Right atrium auricular region (tissue), 2 donors: ENCODE data around the gene TMEM88. TPM values are rescaled to one million over a fixed set of nuclear protein-coding genes. Genes with fewer than 3 reads are reported as not detected.

Source experiments
- DNase-seq: peaks from one replicate; pipeline ENCODE4 v3.0.0-alpha.2; 2019; ENCODE audit warnings: low spot score
- H3K27ac ChIP-seq, 2 donors: fragments of 200-600 bp; sonication (generic); 1 replicate in 1 of 2; 2 replicates in 1 of 2; pipeline ENCODE4 v1.5.1; 2016 to 2019
- H3K27me3 ChIP-seq, 2 donors: fragments of 200-600 bp; sonication (generic); one replicate each; pipeline versions ENCODE4 v1.5.1 to v1.6.0; 2017 to 2019
- H3K36me3 ChIP-seq: fragments of 200-600 bp; sonication (generic); one replicate; pipeline ENCODE4 v1.5.1; 2016
- H3K4me1 ChIP-seq, 2 donors: fragments of 200-600 bp; sonication (generic); one replicate each; pipeline versions ENCODE4 v1.5.1 to v1.6.0; 2017 to 2019
- H3K4me3 ChIP-seq, 2 donors: fragments of 200-600 bp; sonication (generic); 1 replicate in 1 of 2; 2 replicates in 1 of 2; pipeline ENCODE4 v1.5.1; 2017 to 2019; ENCODE audit warnings: mild to moderate bottlenecking in 1 of 2, moderate library complexity in 1 of 2
- H3K9me3 ChIP-seq, 2 donors: fragments of 200-600 bp; sonication (generic); one replicate each; pipeline ENCODE4 v1.5.1; 2019
- CTCF ChIP-seq, 2 donors: fragments of 200-600 bp; sonication (generic); IDR thresholded peaks; one replicate each; pipeline ENCODE4 v1.5.1; 2019; ENCODE audit warnings: antibody characterized with exemption in 2 of 2
- total RNA-seq, 2 donors: library from RNA; depleted of rRNA; stranded (reverse); fragments of >200 nt; gene quantifications; one replicate each; pipeline ENCODE4 v1.1.0, GENCODE V29; 2016

Gene TMEM88
- total RNA-seq, 2 donors from 2014 or later: 42.5 to 53.2 TPM

DNA sequence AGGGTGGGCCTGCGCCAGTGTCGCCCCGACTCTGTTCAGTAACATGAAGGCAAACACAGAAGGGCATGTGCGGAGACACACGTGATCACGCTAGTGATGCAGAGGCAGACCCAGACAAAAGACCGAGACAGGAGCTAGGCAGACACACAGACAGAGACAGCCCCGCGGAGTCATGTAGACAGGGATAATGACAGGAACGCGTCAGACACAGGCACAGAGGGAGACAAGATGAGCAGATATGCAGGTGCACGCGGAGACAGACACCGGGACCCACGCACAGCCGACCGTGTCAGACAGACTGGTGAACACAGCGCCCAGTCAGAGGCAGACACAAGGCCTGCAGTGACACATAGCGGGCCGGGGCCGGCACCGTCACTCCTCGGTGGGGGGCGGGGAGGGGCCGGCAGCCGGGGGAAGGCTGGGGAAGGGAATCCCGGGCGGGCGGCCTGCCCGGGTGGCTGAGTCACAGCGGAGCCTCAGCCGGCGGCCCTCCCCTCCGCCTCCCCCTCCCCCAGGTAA is 13.4 kb upstream of the TMEM88 start:
- Histone ChIP-seq H3K36me3 (no peaks in the 10 kb centered on the region), H3K4me1 (peaks cover 0 to 64% of the 10 kb centered on the region in 2 donors), H3K27me3 (no peaks in the 10 kb centered on the region), H3K9me3 (no peaks in the 10 kb centered on the region), H3K27ac (peak overlapping the region; percentile 98 to 100), H3K4me3 (peak overlapping the region; percentile 56 to 73)
- peak in 1 of 2 donors; percentile 70 for TF ChIP-seq CTCF (IDR thresholded peaks at IDR 0.05)
- peak; percentile 97 for DNase-seq

- DNase-seq: peak; percentile 93
- no peak for TF ChIP-seq CTCF (IDR thresholded peaks at IDR 0.05)
- peaks cover 2% of the 10 kb centered on the region for H3K36me3 ChIP-seq
- no peaks in the 10 kb centered on the region for H3K9me3 ChIP-seq
- peak overlapping the region; percentile 98 to 100 for H3K27ac ChIP-seq
- peak overlapping the region; percentile 56 to 73 for H3K4me3 ChIP-seq
- H3K4me1 ChIP-seq: peaks cover 0 to 59% of the 10 kb centered on the region in 2 donors
- no peaks in the 10 kb centered on the region for H3K27me3 ChIP-seq
These were observed 12.9 kb upstream of the TMEM88 start for GRCh38 chr17:7841915-7842379.

DNA sequence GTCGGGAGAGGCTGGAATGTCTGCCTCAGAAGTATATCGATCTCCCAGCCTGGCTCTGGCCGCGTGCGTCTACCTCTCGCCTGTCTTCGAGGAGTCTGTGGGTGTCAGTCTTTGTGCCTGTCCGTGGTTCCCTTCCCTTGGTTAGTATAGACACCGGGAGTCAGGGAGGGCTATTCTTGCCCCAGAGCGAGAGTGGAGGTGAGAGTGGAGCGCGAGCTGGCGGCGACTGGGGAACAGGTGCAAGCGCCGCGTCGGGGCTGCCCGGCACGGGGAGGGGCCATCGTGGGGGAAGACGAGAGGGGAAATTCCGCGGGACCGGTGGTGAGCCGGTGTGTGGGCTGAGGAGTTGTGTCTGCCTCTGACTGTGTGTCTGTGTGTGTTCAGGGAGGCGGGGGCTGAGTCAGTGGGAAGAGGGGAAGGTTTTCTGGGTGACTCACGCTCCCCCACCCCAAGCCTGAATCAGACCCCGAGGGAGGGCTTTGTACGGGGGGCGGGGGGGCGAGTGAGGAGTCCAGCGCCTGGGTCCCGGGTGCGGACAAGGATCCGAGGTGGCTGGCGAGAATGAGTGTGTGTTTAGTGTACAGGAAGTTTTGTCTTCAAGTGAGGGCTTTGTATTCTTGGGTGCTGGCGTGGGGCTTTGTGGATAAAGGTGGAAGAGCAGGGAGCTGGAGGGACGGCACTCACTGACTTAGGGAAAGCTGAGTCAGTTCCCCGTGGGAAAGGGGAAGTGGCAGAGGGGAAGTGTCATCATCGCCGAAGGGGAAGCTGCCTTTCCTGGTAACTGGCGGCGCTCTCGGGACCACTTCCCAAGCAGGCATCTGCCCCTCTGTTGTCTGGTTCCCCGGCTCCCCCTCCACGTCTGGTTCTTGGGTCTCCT is 12.2 kb upstream of the TMEM88 start:
- Histone ChIP-seq H3K36me3 (peaks cover 9% of the 10 kb centered on the region), H3K9me3 (no peaks in the 10 kb centered on the region), H3K4me1 (peaks cover 0 to 53% of the 10 kb centered on the region in 2 donors), H3K27me3 (no peaks in the 10 kb centered on the region), H3K27ac (peak overlapping the region; percentile 98 to 100), H3K4me3 (peak overlapping the region; percentile 56 to 73)
- TF ChIP-seq CTCF (IDR thresholded peaks at IDR 0.05): no peak
- peak; percentile 92 for DNase-seq

DNA sequence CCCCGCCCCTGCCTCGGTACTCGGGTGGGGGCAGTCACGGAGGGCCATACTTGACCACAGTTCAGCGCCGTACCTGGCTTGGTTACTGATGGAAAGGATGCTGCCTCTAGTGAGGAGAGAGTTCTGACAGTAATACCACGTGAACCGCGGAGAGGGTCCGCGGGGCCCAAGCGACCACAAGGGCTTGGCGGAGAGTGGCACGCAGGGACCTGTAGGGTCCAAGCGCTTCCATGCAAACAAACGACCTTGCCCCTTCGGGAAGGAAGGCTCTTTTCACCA is 11.7 kb upstream of the TMEM88 start:
- H3K27ac ChIP-seq: peak overlapping the region; percentile 98 to 100
- TF ChIP-seq CTCF (IDR thresholded peaks at IDR 0.05): no peak
- H3K36me3 ChIP-seq: peaks cover 15% of the 10 kb centered on the region
- peak overlapping the region; percentile 56 to 73 for H3K4me3 ChIP-seq
- no peak for DNase-seq
- peaks cover 0 to 47% of the 10 kb centered on the region in 2 donors for H3K4me1 ChIP-seq
- H3K9me3 ChIP-seq: no peaks in the 10 kb centered on the region
- H3K27me3 ChIP-seq: no peaks in the 10 kb centered on the region

GRCh38 chr17:7843536-7844291 is 11.2 kb upstream of the TMEM88 start:
- peaks cover 0 to 42% of the 10 kb centered on the region in 2 donors for H3K4me1 ChIP-seq
- H3K36me3 ChIP-seq: peaks cover 19% of the 10 kb centered on the region
- TF ChIP-seq CTCF (IDR thresholded peaks at IDR 0.05): no peak
- no peaks in the 10 kb centered on the region for H3K9me3 ChIP-seq
- H3K27ac ChIP-seq: peak overlapping the region; percentile 98 to 100
- H3K4me3 ChIP-seq: peak overlapping the region; percentile 56 to 73
- DNase-seq: peak; percentile 88
- no peaks in the 10 kb centered on the region for H3K27me3 ChIP-seq
